ENCODE data around the gene DENND1C. TPM values are rescaled to one million over a fixed set of nuclear protein-coding genes. Genes with fewer than 3 reads are reported as not detected.

The DENND1C gene
- total and polyA plus RNA-seq, 9 of the 15 experiments (the other 6 are each of a cell fraction or from before 2014, with no cell fraction given), result 0.03 to 1.2 (median 0.32) TPM; not detected in 1

DNA sequence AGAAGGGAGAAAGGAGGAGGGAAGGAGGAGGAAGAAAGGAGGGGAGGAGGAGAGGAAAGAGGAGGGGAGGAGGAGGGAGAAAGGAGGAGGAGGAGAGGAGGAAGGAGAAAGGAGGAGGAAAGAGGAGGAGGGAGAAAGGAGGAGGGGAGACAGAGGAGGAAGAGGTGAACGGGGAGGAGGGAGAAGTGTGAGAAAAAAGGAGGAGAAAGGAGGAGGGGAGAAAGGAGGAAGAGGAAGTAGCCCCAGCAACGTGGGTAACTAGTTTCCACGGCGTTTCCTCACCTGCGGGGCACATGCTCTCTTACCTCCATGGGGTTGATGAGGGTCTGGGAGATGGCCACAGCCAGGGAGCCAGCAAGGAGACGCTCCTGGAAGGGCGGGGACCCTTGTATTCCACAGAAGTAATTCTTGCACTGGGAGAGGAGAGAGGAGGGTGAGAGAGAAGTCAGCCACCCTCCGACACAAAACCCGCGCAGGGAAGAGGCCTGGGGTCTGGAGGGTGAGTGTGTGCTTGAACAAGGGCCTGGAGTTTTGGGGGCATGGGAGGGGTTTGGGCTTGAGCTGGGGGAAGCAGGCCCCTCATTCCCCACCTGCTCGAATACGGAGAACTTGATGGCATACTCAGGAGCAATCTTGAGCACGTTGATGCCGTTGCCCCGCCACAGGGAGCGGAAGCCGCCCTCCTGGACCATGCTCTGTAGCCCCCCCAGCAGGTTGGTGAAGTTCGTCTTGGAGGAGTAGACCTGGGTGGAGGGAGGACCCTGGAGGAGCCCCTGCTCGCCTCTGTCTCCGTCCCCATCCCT is 52.0 kb downstream of the DENND1C start (continued):
- peak in 1 of 2 experiments; percentile 55; a peak in 3 of 4 replicates for TF ChIP-seq MNT (conservative IDR thresholded peaks at IDR 0.05)
- TF ChIP-seq POLR2A (conservative IDR thresholded peaks at IDR 0.05), result peak; percentile 67
- peak; percentile 66 for TF ChIP-seq HDAC2 (IDR thresholded peaks at IDR 0.05)
- TF ChIP-seq ZNF311 (CRISPR knock-in tag; IDR thresholded peaks at IDR 0.05), result no peak
- no peak for TF ChIP-seq KLF6 (CRISPR knock-in tag; IDR thresholded peaks at IDR 0.05; ENCODE audit: borderline replicate concordance)
- peak; percentile 45; the same call in 1 of the 2 replicates for TF ChIP-seq NBN (IDR thresholded peaks at IDR 0.05; ENCODE audit: low read depth)
- TF ChIP-seq, protein P1, sequence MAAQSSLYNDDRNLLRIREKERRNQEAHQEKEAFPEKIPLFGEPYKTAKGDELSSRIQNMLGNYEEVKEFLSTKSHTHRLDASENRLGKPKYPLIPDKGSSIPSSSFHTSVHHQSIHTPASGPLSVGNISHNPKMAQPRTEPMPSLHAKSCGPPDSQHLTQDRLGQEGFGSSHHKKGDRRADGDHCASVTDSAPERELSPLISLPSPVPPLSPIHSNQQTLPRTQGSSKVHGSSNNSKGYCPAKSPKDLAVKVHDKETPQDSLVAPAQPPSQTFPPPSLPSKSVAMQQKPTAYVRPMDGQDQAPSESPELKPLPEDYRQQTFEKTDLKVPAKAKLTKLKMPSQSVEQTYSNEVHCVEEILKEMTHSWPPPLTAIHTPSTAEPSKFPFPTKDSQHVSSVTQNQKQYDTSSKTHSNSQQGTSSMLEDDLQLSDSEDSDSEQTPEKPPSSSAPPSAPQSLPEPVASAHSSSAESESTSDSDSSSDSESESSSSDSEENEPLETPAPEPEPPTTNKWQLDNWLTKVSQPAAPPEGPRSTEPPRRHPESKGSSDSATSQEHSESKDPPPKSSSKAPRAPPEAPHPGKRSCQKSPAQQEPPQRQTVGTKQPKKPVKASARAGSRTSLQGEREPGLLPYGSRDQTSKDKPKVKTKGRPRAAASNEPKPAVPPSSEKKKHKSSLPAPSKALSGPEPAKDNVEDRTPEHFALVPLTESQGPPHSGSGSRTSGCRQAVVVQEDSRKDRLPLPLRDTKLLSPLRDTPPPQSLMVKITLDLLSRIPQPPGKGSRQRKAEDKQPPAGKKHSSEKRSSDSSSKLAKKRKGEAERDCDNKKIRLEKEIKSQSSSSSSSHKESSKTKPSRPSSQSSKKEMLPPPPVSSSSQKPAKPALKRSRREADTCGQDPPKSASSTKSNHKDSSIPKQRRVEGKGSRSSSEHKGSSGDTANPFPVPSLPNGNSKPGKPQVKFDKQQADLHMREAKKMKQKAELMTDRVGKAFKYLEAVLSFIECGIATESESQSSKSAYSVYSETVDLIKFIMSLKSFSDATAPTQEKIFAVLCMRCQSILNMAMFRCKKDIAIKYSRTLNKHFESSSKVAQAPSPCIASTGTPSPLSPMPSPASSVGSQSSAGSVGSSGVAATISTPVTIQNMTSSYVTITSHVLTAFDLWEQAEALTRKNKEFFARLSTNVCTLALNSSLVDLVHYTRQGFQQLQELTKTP (IDR thresholded peaks at IDR 0.05; ENCODE audit: low read depth in 1 of 2, partially characterized antibody in 2 of 2), result peak in 1 of 2 experiments; percentile 37
- TF ChIP-seq MTA2 (IDR thresholded peaks at IDR 0.05; ENCODE audit: low read depth), result peak; percentile 44
- TF ChIP-seq PHF20 (IDR thresholded peaks at IDR 0.05; ENCODE audit: partially characterized antibody), result peak; percentile 70
- peak; percentile 74 for TF ChIP-seq PKNOX1 (IDR thresholded peaks at IDR 0.05)
- no peak for TF ChIP-seq SLC30A9 (CRISPR knock-in tag; IDR thresholded peaks at IDR 0.05)
- TF ChIP-seq ZBTB7A (IDR thresholded peaks at IDR 0.05; ENCODE audit: borderline replicate concordance, control insufficient read depth, low read depth, low read length), result peak; percentile 69; the same call in 1 of the 2 replicates
- peak; percentile 28; the same call in 1 of the 2 replicates for TF ChIP-seq CXXC5 (CRISPR knock-in tag; IDR thresholded peaks at IDR 0.05)
- 0 out of 2 replicates have a peak, but pooled peaks have one; percentile 9 for TF ChIP-seq CREM (IDR thresholded peaks at IDR 0.05; ENCODE audit: low read depth)
- no peak for TF ChIP-seq ZNF444 (CRISPR knock-in tag; IDR thresholded peaks at IDR 0.05)
- peak; percentile 56; the same call in 1 of the 2 replicates for TF ChIP-seq CC2D1A (IDR thresholded peaks at IDR 0.05)
- TF ChIP-seq TRIM25 (IDR thresholded peaks at IDR 0.05; ENCODE audit: borderline replicate concordance), result peak; percentile 34; the same call in 1 of the 2 replicates
- TF ChIP-seq, protein P2, sequence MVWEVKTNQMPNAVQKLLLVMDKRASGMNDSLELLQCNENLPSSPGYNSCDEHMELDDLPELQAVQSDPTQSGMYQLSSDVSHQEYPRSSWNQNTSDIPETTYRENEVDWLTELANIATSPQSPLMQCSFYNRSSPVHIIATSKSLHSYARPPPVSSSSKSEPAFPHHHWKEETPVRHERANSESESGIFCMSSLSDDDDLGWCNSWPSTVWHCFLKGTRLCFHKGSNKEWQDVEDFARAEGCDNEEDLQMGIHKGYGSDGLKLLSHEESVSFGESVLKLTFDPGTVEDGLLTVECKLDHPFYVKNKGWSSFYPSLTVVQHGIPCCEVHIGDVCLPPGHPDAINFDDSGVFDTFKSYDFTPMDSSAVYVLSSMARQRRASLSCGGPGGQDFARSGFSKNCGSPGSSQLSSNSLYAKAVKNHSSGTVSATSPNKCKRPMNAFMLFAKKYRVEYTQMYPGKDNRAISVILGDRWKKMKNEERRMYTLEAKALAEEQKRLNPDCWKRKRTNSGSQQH (CRISPR knock-in tag; IDR thresholded peaks at IDR 0.05), result peak; percentile 87

Data from K562 (cell line).